ENCODE results near the gene SYF2. TPM values are rescaled to one million over a fixed set of nuclear protein-coding genes. Genes with fewer than 3 reads are reported as not detected.
A peak's percentile ranks its signal among the peaks of the same experiment; 100 is the strongest.

SYF2 gene
- total RNA-seq, 1 experiment from 2014 or later = 85.0 TPM

GRCh38 chr1:25184001-25184762 lies 48.1 kb downstream of the SYF2 start:
- no peak for DNase-seq (ENCODE audit: low spot score)

DNA sequence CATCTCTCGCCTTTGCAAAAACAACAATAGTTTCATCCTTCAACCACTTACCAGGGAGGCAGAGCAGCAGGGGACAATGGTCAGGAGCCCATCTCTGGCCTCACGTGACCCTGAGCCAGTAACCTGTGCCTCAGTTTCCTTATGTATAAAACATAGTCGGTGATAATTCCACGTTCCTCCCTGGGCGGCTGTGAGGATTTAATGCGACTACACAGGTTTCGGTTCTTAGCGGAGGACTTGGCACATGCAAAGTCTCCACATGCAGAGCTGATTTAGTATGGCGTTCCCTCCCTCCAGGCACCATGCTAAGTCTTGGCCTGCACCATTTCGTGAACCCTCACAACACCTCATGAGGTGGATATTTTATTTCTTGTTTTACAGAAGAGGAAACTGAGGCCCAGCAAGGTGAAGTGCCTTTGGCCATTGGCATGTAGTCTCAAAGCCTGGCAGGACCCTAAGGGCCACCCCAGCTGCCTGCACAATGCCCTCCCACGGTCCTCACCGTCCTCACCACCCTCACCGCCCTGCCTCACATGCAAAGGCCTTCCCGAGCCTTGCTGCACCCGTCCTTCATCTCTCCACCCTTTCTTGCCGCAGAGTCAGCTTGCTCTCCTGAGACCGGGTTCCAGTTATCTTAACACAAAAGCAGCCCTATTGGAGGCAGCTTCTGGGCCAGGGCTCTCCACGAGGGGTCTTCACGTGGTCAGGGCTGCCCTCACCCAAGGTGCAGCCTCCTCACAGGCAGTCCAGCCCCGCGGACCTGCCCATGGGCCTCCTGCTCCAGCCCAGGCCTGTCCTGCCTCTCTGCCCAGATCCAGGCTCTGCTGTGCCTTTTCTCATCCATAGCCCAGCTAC lies 48.9 kb downstream of the SYF2 start:
- DNase-seq (ENCODE audit: low spot score) = no peak

GRCh38 chr1:25182629-25183028 lies 49.7 kb downstream of the SYF2 start:
- DNase-seq (ENCODE audit: low spot score) = peak; percentile 90

DNA sequence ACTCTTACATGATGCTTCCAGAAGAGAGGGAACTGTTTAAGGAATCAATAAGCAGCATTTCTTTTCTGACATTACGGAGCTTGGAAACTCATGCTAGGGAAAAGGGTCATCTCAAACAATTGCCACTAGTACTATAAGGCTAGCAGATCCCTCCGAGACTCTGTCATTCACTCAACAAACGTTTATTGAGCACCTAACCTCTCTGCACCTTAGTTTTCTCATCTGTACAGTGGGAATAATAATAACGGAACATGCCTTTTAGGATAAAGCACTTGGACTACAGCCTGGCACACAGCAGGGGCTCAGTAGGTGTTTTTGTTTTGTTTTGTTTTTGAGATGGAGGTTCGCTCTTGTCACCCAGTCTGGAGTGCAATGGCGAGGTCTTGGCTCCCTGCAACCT lies 51.3 kb downstream of the SYF2 start:
- DNase-seq (ENCODE audit: low spot score) = no peak

GRCh38 chr1:25178917-25179561 lies 53.3 kb downstream of the SYF2 start:
- no peak for DNase-seq (ENCODE audit: low spot score)

GRCh38 chr1:25174730-25175612 lies 57.3 kb downstream of the SYF2 start:
- DNase-seq (ENCODE audit: low spot score) = no peak

DNA sequence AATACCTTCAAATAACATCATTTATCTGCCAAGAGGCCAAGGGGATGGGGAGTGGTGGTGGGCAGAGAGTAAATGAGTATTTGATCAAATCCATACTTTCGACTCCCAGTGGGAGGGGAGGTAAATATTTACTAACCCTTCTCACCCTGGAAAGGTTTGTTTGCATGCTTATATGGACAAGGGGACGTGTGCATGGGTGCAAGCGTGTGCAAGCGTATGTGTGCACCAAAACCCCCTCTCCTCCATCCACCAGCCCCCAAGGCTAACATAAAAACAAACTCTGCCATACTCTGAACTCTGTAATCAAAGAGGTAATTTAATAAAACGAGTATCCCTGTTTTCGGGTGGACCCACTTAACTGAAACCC lies 58.0 kb downstream of the SYF2 start:
- no peak for DNase-seq (ENCODE audit: low spot score)

GRCh38 chr1:25173809-25174340 lies 58.4 kb downstream of the SYF2 start:
- DNase-seq (ENCODE audit: low spot score) = no peak

Other genes starting within 250 kb of the SYF2 start
- gene RSRP1, start 15.0 kb upstream of the SYF2 start, total RNA-seq (2014; rRNA removed; shearing (Covaris generic)) = 22.4 and 29.8 TPM in 2 replicates
- gene RHD, start 40.0 kb upstream of the SYF2 start, total RNA-seq (2014; rRNA removed; shearing (Covaris generic)) = not detected in 2 replicates
- 70.5 and 78.7 TPM in 2 replicates for gene TMEM50A, start 105.8 kb upstream of the SYF2 start, total RNA-seq (2014; rRNA removed; shearing (Covaris generic))
- gene RHCE, start 188.3 kb upstream of the SYF2 start, total RNA-seq (2014; rRNA removed; shearing (Covaris generic)) = 0.38 TPM in 1 of 2 replicates, not detected in the other
- gene MACO1, start 198.4 kb upstream of the SYF2 start, total RNA-seq (2014; rRNA removed; shearing (Covaris generic)) = 12.4 and 12.6 TPM in 2 replicates

Measured in A172 (cell line).